Fibroblast of skin of scalp (primary cell): ENCODE measurements around the gene FGF14. TPM values are rescaled to one million over a fixed set of nuclear protein-coding genes. Genes with fewer than 3 reads are reported as not detected.

Experiments used
- DNase-seq: peaks from one replicate; pipeline ENCODE4 v3.0.0-alpha.2; 2013
- polyA plus RNA-seq, 2 experiments: library from polyadenylated mRNA; unstranded; fragments of 120-200 nt; gene quantifications; one replicate each; pipeline ENCODE4 v1.2.1, GENCODE V29; 2013; ENCODE audit not compliant: insufficient read length in 2 of 2

Gene FGF14
- polyA plus RNA-seq (2013, experiment 1 of 2; ENCODE audit: insufficient read length): 0.71 TPM
- 0.85 TPM for polyA plus RNA-seq (2013, experiment 2 of 2; ENCODE audit: insufficient read length)

DNA sequence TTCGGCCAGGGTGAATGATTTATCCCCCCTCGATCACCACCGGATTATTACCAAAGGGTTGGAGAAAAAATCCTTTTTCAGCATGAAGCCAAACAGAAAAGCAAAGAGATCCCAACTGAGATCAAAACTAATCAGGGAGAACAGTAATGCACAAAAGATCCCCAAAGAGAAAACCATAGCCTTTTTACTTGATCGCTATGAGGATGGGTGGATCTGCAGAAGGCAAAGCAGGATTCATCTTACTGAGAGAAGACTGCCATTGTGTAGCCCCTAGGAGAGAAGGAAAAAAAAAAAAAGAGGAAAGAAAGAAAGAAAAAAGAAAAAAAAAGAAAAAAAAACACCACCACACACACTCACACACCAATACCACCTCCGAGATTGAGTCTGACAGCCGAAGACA lies at the start of gene FGF14:
TSS of gene FGF14 (minus strand) at position 283 of the 400 bp plus-strand sequence.
- no peak for DNase-seq

- DNase-seq: no peak
Observed at GRCh38 chr13:102443249-102443648, 41.4 kb upstream of the FGF14 start.

GRCh38 chr13:102441085-102441484 lies 39.2 kb upstream of the FGF14 start:
- DNase-seq: no peak

DNA sequence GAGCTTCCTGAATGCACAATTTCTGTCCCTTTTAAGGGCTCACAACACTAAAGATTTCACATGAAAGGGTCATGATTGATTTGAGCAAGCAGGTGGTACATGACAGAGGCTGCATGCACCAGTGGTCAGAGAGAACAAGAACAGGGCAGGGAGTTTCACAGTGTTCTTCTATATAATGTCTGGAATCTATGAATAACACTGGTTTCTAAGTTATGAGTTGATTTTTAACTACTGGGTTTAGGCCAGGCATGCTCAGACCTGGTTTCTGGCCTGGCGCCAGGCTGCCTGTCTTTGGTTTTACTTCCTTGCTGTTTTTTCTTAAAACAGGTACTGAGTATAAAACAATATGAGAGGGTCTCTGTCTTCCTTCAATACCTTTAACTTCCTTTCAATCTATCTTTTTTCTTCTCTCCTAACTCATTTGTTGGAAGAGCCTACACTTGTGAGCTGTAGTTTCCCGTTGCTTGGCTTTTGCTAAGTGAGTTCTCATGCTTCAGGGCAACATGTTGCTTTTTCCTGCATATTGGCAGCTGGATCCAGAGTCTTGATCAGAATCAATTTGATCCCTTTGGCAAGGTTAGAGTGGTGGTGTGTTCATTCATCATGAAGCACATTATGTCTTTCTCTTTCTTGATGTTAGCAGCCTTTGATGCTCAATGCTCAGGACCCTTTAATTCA lies 38.5 kb upstream of the FGF14 start:
- no peak for DNase-seq

DNA sequence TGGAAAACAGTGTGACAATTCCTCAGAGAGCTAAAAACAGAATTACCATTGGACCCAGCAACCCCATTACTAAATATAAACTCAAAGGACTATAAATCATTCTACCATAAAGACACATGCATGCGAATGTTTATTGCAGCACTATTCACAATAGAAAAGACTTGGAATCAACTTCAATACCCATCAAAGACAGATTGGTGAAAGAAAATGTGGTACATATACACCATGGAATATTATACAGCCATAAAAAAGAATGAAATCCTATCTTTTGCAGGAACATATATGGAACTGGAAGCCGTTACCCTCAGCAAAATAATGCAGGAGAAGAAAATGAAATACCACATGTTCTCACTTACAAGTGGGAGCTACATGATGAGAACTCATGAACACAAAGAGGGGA lies 20.8 kb upstream of the FGF14 start:
- no peak for DNase-seq

- DNase-seq: peak; percentile 9
Observed at GRCh38 chr13:102405499-102406100, 3.8 kb upstream of the FGF14 start.

- DNase-seq: peak; percentile 49
Observed at GRCh38 chr13:102402290-102402689, 442 bp upstream of the FGF14 start.

- no peak for DNase-seq
Observed at GRCh38 chr13:102401265-102401664, 583 bp downstream of the FGF14 start.

GRCh38 chr13:102400675-102401145 lies 1.1 kb downstream of the FGF14 start:
- peak; percentile 9 for DNase-seq

- DNase-seq: peak; percentile 9
Observed at GRCh38 chr13:102399791-102400674, 1.8 kb downstream of the FGF14 start.

DNA sequence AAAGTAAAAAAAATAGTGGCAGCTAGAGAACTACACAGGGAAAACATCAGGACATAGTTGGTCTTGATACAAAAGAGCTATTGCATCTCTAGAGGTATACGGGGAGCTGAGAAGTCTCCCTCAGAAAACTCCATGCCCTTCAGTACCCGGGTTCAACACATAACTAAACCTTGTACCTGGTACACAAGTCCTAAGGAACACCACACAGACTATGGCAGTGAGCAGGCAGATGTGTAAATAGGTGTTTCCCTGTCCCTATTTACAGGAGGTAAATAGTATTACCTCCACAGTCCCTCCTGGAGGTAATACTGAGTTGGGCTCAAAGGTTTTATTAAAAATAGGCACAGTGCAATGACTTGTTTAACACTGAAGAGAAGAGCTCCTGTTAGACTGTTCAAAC lies 5.9 kb downstream of the FGF14 start:
- no peak for DNase-seq

DNA sequence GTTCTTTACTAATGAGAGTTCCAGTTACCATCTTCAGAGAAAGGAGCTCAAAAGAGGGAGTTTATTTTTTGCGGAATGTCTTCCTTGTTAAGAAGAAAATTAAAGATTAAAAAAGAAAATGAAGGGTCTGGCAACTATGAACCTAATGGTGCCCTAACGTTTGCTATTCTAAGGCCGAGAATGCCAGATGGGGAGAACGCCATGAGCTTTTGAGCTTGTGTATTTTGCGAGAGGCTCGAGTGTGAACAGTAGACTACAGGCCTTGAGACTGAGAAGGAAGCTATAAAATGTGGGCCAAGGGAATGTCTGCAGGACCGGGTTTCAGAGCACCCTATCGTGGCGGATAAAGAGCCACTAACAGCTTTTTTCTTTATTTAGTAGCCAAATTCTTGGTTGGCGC lies 6.7 kb downstream of the FGF14 start:
- no peak for DNase-seq

GRCh38 chr13:102394158-102395053 lies 7.4 kb downstream of the FGF14 start:
- DNase-seq: peak; percentile 89

GRCh38 chr13:102392481-102393209 lies 9.2 kb downstream of the FGF14 start:
- DNase-seq: no peak

DNA sequence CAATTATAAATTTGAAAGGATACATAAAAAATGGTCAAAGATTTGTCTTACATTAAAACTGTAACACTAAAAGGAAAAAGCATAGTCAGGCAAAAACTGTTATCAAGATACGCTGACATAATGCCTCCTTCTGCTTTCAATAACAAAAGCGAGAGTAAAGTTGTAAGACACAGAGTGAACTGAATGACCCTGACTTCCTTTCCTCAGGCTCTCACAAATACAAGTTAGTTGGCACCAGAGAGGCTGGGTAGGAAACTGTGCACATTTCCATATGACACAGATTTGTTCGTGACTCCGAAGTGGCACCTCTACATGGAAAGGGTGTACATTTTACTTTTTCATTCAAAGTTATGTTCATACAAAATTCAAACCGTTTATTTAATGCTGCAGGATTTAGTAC lies 15.4 kb downstream of the FGF14 start:
- DNase-seq: no peak

DNA sequence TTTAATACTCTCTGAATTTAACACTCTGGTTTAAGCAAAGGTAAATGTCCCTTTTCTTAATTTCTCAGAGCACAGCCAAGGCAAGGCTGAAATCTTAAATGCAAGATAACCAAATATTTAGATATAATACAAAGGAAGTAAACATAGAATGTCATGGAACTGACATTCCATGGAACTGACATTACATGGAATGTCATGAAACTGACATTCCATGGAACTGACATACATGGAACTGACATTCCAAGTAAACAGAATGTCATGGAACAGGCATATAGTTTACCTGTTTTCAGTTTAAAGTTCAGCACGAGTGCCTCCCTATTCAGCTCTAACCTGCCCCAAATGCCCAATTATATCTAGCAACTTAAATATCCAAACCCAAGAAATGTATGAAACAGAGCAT lies 21.8 kb downstream of the FGF14 start:
- DNase-seq: no peak

DNA sequence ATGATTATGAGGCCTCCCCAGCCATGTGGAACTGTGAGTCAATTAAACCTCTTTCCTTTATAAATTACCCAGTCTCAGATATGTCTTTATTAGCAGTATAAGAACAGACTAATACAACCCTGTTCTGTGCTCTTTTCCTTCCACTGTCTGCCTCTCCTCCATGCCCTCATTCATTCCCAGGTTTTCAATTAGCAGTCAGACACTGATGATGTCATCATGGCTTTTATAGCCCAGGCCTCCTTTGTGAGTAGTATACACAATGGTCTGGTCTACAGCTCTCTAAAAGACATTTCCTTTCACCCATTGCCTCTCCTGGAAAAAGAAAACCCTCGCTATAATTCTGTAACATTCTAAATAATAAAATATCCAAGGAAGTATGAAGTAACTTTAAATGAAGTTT lies 25.5 kb downstream of the FGF14 start:
- no peak for DNase-seq

DNA sequence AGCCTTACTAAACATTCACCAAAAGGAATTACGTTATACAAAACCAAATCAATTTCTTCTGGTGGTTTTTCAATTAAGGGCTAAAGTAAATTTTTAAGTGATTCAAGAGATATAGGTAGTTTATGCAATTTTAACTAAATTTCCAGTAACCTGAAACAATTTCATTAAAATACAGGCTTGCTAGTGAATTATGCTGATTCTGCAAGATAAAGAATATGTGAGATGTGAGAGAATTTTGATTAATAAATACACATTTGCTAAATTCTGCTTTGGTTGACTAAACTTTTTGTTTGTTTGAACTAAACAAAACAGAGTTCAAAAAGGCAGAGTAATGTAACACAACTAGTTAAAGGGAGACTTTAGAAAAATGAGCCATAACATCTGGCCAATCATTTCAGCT lies 27.1 kb downstream of the FGF14 start:
- no peak for DNase-seq

GRCh38 chr13:102374233-102374632 lies 27.6 kb downstream of the FGF14 start:
- no peak for DNase-seq

DNA sequence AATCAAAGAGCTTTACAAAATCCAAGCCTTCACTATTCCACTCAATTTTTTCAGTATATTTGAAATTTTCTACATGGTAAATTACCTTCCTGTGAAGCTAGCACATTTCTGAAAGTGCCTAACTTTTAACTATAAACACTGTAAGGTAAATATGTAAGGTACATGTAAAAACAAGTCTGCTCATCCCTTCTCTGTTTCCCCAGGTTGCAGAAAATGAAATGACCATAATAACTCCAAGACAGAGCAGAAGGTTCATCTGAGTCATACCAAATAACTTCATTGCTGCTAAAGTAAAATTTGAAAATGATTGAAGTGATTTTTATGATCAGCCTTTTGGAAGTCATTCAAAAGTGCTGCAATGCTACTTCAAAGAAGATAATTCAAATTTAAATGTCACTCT lies 28.6 kb downstream of the FGF14 start:
- no peak for DNase-seq

DNA sequence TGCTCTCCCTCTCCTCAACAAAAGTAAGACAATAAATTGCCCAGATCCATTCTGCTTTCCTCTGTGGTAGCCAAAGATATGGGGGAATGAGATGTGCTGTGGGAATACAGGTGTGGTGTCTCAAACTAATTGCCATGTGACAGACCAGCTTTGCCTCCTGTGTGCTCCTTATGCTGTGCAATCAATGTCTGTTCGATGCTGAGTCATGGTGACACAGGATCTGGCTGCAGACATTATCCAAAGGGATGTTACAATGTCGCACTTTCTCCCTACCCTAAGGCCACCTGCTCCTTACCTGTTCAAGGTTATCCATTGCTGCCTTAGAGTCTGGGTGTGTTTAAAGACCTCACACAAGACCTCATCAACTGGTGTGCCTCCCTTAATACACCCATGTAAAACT lies 32.5 kb downstream of the FGF14 start:
- DNase-seq: no peak

GRCh38 chr13:102367836-102368235 lies 34.0 kb downstream of the FGF14 start:
- no peak for DNase-seq
